Esophagus mucosa (tissue), 1 donor: ENCODE data around the gene PERCC1. TPM values are rescaled to one million over a fixed set of nuclear protein-coding genes. Genes with fewer than 3 reads are reported as not detected.
"Not testable (repeated sequence)": the region's sequence is repeated elsewhere in the genome, so short reads cannot be mapped to it uniquely, and the experiment has no call there.

Experiments
- ATAC-seq: fragments of 200-7000 bp; cut with Tn5 transposase; one replicate; pipeline ENCODE4 v1.9.1; 2020
- total RNA-seq: library from RNA; stranded (reverse); gene quantifications from one replicate; pipeline ENCODE4 v1.2.4, GENCODE V29; 2023
- donor health status: DM: yes; HTN: yes; CAD: no.

Gene PERCC1
- total RNA-seq, 1 donor from 2014 or later = not detected

DNA sequence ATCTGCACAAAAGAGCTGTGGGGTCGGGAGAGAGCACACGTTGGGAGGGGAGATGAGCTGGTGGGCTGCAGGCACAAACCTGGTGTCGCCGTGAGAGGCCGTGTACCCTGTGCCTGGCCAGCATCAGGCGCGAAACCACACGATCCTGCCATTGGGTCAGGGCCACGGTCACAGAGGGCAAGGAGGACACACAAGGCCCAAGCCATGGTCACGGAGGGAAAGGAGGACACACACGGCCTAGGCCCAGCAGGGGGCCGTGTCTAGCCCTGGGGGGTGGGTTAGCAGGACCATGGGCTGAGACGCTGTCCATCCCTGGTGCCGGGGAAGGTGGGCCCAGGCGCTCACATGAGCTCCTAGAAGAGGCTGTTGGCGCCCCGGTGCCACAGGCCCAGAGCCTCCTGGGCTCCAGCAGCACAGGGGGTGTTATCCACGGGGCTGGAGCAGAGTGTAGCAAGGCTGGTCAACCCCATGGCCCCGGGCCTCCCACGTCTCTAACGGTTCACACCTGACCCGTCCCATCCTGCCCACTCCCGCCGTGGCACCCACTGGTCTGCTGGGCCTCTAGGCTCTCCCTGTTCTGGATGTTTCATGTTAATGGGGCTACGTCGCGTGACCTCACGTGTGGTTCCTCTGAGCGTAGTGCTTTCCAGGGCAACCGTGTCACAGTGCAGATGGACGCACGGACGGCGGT is 21.0 kb downstream of the PERCC1 start:
- no peak for ATAC-seq

DNA sequence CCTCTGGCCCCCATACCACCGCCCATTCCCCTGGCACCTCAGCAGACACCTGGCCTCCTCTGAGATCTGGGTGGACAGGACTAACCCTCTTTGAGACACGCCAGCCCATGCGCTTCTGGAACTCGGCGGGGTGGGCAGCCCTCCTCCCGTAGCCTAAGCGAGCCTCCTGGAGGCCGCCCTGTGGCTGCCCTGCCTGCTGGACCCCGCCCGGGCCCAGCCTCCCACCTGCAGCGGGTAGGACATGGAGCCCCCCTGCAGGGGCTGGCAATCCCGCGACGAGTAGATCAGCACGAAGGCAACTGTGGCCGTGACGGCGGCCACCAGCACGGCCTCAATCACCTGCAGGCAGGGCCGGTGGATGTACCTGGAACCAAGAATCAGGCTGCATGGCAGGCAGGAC is 21.7 kb downstream of the PERCC1 start:
- ATAC-seq = no peak

DNA sequence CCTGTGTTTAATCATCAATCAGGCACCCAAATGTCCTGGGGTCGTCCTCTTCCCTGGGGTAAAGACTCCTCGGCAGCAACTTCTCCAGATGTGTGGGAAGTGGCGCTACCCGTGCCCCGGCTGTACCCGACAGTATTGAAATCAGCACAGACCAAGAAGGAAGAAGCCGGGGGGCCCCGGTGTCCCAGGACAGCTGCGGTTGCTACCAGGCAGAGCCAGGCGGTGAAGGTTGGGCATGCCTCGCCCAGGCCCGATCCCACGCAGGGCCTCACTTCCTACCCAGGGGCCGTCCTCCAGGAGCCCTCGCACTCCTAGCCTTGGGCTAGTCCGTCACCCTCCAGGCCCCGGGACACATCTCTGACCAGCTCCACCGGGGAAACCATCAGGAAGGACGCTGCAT is 22.4 kb downstream of the PERCC1 start:
- ATAC-seq = no peak

DNA sequence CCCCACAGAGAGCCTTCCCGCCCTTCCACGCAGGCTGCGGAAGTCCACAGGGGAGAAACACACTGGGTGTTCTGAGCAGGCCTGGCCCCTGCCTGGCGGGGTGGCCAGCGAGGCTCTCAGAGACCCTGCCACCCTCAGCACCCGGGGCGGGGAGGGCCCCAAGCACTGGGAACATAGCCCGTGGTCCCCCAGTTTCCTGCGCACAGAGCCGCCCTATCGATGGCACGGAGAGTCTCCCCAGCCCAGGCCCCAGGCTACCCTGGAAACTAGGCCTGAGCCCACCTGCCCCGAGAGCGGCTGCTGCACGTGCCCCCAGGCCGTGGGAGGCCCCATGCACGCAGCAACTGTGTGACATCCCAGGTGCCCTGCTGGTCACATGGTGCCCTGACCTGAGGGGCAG is 23.7 kb downstream of the PERCC1 start:
- no peak for ATAC-seq

DNA sequence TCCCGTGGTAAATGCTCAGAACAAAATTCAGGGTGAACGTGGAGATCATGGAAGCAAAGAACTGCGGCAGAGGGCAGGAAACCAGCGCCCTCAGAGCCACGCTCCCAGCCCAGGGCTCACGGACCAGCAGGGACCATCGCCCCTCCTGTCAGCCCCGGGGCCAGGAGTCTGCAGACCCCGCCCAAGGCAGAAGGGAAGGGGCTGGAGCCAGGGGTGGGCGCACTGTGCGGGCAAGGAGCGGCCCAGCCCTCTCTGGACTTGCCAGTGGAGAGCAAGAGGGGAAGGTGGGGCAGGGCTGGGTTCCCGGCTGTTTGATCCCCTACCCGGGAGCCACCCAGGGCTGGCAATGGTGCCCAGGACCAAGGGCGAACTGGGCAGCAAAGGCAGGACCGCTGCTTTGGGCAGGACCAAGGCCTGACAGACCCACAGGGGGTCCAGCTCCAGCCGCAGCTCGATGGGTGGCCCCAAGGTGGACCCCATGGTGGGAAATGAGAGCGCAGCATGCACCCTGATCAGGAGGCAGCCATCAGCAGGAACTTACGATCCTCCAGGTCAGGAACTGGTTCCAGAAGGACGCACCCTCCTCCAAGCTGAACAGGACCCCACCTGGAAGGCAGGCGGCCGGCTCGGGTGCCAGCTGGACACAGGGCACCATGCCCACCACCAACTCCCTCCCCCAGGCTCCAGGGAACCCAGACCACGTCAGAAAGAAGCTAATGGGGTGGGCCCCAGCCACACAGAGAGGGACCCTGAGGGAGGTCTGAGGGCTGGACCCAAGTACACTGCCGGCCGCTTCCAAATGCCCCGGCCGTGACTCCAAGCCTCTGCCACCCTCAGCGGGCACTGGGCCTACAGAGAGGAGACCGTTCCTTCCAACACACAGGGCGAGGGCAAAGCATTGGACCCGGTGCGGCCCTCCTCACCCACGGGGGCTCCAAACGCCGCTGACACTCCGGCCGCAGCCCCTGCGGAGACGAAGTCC is 24.6 kb downstream of the PERCC1 start:
- ATAC-seq = no peak

DNA sequence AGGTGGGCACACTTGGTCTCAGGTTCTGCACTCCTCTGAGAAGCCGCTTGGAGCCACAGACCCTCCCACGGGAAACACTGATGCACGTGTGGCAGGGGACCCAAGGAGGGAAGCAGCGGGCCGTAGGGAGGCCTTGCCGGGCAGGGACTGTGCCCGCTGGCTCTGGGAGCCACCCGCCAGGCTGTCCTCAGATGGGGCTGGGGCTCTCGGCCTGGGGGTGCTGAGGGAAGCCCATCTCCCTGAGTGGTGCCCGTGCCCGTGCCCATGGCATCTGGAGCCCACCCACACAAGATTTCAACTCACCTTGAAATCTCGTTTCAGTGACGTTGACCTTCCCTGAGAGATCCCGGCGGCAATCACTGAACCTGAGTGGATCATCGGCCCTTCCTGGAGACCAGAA is 26.1 kb downstream of the PERCC1 start:
- ATAC-seq = no peak

DNA sequence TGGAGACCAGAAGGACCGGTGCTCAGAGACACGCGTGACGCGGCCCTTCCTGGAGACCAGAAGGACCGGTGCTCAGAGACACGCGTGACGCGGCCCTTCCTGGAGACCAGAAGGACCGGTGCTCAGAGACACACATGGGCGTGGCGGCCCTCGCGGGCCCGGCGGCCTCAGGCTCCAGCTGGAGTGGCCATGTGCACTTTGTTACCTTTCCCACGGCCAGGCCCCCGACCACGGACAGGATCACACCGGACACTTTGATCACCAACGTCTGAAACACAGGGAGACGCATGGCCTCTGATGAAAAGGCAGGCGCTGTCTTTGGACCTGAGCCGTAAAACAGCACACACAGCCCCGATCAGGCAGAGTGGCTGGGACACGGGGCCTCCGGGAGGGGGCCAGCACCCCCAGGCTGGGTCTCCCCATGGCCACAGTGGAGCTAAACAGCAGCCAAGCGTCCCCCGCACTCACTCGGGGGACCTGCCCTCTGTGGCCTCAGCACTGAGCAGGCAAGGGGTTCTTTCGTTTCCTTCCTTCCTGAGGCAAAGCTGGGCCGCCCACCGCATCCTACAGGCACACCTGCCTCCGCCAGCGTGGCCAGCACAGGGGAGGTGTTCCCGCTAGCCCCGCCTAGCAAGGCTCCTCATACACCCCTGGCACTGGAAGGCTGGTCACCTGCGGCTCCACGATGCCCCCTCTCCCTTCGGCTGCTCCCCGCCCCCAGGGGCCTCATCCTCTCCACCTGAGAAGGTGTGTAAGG is 26.8 kb downstream of the PERCC1 start:
- ATAC-seq = no peak

DNA sequence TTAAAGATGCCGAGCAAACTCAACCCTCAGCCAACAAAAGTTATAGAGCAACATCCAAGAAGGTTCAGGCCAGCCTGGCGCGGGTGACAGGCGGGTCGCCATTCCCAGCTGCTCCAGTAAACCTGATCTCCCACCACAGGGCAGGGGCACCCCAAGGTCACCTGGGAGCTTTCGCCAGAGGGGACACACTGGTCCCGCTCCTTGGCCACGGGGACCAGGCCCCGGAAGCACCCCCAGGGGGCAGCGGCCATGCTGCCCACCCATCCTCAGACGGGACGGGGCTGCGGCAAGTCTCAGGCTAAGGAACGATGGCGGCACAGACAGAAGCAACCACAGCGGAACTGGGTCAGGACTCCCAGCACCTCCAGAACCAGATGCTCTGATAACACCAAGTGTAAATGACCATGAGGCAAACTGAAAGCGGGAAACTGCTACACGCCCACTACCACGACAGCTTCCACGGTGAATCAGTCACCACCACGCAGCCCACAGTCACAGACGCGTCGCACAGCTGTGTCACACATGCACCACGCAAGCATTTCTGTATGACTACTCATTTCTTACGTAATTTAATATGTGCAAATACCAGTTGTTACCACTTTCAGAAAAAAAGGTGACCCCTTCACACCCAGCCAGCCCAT is 27.6 kb downstream of the PERCC1 start:
- ATAC-seq = no peak

DNA sequence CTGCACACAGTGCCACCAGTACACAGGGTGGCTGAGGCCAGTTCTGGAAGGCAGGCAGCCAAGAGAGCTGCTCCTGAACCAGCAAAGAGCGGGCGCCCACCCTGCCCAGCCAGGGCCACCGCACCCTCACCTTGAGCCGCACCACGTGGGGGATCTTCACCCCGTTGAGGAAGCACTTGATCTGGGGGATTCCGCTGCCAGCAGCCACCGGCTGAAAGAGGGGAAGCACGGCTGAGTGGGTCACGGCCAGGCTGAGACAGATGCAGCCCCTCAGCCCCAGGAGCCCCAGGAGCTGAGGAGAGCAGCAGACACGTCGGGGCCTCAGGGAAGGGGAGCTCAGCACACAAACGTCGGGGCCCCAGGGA is 28.1 kb downstream of the PERCC1 start:
- ATAC-seq = peak; percentile 42

DNA sequence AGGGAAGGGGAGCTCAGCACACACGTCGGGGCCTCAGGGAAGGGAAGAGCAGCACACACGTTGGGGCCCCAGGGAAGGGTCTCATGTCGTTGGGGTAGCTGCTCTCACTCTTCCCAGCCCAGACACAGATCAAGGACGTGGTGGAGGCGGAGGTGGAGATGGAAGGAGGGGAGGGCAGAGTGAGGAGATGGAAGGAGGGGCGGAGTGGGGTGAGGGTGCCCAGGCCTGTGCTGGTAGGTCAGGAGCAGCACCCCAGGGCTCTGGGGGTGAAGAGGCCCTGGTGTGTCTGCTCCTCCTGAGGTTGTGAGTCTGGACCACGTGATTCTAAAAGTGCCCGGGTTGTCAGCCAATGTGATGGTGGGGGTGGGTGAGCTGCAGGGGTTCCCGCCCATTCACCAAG is 29.1 kb downstream of the PERCC1 start:
- ATAC-seq = no peak

DNA sequence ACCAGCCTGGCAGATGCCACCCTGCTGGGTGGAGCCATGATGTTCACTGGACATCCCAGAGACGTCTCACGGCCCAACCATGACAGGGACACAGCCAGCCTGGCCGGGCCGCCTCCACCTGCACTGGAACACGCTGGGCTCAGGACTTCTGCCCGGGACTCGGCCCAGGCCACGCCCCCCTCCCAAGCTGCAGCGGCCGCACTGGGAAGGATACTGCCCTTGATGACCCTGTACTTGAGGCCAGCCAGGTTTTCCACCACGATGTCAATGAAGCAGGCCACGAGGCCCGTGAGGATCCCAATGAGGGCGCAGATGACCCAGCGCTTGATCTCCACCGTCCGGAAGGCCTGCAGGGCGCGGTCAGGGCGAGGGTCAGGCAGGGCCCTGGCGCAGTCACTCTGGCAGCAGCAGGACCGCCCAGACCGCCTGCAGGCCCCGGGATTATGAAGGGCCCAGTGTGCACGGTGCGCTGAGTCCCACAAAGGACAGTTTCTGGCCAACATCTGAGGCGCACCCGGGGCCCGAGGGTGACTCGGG is 29.8 kb downstream of the PERCC1 start:
- no peak for ATAC-seq

DNA sequence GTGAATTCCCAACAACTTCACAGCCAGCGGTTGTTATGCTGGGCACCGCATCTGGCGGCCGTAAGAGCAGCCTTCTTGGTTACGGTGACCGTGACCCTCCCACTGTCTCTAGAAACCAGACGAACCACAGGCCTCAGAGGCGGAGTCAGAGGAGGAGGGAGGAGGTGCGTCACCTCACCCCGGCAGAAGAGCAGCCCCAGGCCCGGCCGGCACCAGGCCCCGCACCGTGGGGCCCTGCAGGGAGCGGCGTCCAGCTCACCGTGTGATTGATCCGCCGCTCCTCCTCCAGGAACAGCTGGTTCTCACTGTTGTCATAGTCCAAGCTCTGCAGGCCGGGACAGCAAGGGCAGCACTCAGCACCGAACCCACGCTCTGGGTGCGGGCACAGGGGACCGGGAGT is 30.3 kb downstream of the PERCC1 start:
- ATAC-seq = no peak

DNA sequence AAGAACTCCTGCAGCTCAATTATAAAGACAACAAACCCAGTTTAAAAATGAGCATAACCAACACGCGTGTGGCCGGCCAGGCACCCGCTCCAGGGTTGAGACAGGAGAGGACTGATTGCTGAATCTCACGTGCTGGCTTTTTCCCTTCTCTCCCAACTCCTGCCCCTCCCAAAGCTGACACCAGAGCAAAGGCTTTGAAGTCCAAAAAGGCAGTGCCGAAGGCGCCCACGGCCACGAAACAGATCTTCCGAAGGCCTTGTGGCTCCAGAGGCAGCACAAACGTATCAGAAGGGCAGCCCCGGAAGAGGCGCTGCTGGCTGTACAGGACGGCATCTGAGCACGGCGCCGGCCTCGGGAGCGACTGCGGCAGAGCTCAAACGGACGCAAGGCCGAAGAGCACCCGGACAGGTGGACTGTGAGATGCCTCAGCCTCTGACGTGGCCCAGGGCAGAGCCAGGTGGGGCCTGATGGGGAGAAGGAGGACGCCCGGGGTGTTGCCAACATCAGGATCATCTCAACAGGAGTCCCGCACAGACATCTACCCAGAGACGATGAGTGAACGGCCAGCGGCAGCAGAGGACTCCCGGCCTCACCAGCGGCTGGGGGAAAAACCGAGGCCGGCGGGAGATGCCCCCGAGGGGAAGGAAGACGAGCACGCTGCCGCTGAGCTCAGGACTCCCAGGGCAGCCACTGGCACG is 33.5 kb downstream of the PERCC1 start:
- no peak for ATAC-seq

DNA sequence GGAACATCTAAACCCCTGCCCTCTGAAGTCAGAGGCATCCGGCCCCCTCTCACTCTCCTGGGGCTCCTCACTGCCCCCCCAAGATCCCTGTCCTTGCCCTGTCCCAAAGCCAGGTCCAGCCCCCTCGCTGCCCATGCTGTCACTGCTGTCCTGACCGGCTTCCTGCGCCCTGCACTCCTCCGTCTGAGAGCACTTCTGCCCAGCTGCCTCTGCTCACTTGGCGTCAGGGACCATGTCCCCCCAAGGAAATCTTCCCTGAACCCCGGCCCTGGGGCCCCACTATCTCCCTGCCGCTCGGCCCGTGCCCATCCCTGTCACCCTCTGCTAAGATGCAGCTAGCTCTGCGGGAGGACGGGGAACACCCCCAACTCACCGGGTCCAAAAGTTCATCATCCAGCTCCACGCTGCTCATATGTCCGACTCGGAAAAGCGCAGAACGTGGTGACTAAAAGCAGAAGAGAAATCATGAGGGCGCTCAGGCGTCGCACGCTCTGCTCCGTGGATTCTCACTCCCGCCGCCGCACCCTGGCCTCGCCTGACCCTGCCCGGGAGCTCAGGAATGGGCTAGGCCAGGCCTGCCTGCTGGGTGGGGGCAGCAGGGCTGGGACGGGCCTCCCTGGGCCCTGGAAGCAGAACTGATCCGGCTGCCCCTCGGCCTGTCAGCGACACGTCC is 34.2 kb downstream of the PERCC1 start:
- ATAC-seq = no peak

DNA sequence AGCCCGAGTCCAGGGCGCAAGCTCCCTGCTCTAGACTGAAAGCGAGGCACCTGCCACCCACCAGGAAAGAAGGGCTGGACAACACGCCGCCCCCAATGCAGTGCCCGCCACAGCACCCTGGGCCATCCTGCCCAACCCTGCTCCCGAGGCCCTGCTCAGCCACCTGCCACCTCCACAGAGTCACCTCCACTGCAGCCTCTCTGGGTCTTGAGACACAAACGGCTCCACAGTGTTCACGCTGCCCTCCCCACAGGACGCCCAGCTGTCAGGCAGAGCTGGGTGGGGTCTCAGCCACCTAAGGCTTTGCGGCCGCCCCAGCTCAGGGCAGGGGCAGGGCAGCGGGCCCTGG is 34.7 kb downstream of the PERCC1 start:
- ATAC-seq = peak; percentile 7

DNA sequence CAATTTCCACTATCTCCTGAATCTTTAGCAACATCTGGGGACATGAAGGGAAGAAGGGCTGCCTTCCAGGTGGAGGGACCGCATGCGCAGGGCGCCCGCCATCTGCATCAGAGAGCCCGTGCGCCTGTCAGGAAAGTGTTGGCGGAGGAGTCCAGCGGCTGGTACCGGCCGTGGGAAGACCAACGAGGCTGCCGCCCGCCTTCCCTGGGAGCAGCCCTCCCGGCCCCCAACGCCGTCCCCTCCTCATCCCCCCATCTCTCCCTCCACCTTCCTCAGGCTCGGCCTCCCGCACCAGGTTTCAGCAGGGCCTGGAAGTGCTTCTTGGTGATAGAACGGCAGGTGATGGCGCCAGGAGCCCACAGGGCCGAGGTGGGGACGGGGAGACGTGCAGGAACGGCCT is 35.2 kb downstream of the PERCC1 start:
- no peak for ATAC-seq

DNA sequence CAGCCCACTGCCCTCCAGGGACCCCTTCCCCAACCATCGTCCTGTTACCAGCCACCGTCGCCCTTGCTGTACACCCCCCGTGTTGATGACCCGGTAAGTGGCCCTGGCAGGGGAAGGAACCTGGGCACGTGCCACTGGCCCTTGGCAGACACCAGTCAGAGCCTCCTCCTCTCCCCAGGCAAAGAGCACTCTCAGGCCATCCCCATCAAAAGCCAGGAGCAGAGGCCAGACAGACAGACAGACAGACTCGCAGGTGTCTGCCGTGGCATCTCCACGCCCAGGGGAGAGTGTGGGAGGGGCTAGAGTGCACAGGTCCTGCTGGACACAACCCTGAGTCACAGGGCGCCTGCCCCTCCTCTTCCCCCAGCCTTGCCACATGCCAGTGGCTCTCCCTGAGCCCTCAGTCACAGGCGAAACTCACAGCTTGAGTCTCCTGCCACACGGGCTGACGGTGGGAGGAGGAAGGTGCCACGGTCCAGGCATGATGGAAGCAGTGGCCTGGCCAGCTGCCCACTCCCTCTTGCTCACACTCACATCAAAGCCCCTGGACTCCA is 36.2 kb downstream of the PERCC1 start:
- ATAC-seq = peak; percentile 71

DNA sequence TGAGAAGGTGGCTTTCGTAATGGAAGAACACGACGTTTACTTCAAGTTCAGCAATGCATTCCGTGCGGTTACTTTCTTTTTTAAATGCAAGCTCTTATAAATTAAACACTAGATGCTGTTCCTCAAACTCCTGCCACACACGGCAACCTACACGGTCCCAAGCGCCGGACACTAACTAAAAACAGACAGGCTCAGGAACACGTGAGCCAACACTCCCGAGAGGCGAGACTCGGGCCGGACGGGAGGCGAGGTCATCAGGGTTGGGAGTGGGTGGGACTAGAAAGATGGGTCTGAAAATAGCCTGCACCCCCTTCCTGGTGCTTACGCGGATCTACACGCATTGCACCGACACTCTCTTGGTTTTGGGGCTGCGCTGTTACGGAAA is 37.5 kb downstream of the PERCC1 start:
- ATAC-seq = no peak

DNA sequence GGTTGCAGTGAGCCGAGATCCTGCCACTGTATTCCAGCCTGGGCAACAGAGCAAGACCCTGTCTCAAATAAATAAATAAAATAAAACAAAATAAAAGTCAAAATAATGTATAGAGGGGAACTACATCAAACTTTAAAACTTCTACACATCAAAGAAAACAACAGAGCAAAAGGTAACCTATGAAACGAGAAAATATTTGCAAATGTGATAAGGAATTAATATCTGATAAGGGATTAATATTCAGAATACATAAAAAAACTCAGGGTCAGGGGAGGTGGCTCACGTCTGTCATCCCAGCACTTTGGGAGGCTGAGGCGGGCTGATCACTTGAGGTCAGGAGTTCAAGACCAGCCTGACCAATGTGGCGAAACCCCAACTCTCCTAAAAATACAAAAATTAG is 38.3 kb downstream of the PERCC1 start:
- not testable (repeated sequence) for ATAC-seq

DNA sequence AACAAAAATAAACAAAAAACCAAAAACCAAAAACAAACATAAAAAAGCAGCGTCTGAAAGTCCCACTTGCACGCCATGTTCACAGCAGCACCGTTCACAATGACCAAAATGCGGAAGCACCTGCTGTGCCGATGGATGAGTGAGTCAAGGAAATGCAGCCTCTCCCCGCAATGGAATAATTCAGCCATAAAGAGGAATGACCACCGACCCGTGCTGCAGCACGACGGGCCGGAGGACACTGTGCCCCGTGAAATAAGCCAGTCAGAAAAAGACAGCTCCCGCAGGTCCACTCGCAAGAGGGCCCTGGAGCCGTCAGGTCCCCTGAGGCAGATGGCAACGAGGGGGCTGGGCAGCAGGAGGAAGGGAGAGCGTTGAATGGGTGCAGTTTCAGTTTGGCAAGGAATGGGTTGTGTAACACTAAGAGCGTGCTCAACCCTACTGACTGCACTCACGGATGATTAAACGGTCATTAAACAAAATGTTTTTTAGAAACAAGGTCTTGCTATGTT is 38.9 kb downstream of the PERCC1 start:
- no peak for ATAC-seq
